GM12891 (cell line): Measurements from ENCODE around the gene MDN1.
"Not testable (repeated sequence)": the region's sequence is repeated elsewhere in the genome, so short reads cannot be mapped to it uniquely, and the experiment has no call there.

Experiments used
- PAX5 ChIP-seq: IDR thresholded peaks from 2 replicates; pipeline ENCODE4 v1.6.1; 2011; ENCODE audit warnings: low read length, moderate library complexity, mild to moderate bottlenecking; ENCODE audit not compliant: insufficient read depth, severe bottlenecking
- POLR2A ChIP-seq: IDR thresholded peaks from 2 replicates; pipeline ENCODE4 v1.6.1; 2011; ENCODE audit warnings: low read depth, low read length, control low read depth
- POLR2AphosphoS5 ChIP-seq: IDR thresholded peaks from 2 replicates; pipeline ENCODE4 v1.6.1; 2011; ENCODE audit warnings: low read depth, low read length, control low read depth
- POU2F2 ChIP-seq: IDR thresholded peaks from 2 replicates; pipeline ENCODE4 v1.6.1; 2011; ENCODE audit warnings: low read depth, mild to moderate bottlenecking, control low read depth, low read length, moderate library complexity
- SPI1 ChIP-seq: IDR thresholded peaks from 2 replicates; pipeline ENCODE4 v1.6.1; 2011; ENCODE audit warnings: low read depth, low read length, control low read depth
- TAF1 ChIP-seq: IDR thresholded peaks from 2 replicates; pipeline ENCODE4 v1.6.1; 2011; ENCODE audit warnings: low read depth, low read length, control low read depth

- TF ChIP-seq POLR2AphosphoS5, POLR2A, SPI1, PAX5, TAF1, POU2F2: not testable (repeated sequence)
Measured at GRCh38 chr6:89636412-89636811, 183.2 kb downstream of the MDN1 start.
